Thyroid gland (tissue), 4 donors: ENCODE results near the gene ADCY9.

Source experiments
- POLR2A ChIP-seq, 2 donors: fragments of 450-650 bp; IDR thresholded peaks; one replicate each; pipeline ENCODE4 v1.6.1; 2017; ENCODE audit warnings: antibody characterized with exemption in 2 of 2, mild to moderate bottlenecking in 2 of 2, moderate library complexity in 1 of 2
- TF ChIP-seq, protein P1 (sequence below), 6 experiments: fragments of 200-600 bp in 3 of 6; fragments of 450-650 bp in 3 of 6; sonication (generic) in 3 of 6; IDR thresholded peaks; one replicate each; pipeline ENCODE4 v1.5.1; 2016 to 2019; ENCODE audit warnings: antibody characterized with exemption in 6 of 6, mild to moderate bottlenecking in 2 of 6, inconsistent platforms in 1 of 6, moderate library complexity in 1 of 6

DNA sequence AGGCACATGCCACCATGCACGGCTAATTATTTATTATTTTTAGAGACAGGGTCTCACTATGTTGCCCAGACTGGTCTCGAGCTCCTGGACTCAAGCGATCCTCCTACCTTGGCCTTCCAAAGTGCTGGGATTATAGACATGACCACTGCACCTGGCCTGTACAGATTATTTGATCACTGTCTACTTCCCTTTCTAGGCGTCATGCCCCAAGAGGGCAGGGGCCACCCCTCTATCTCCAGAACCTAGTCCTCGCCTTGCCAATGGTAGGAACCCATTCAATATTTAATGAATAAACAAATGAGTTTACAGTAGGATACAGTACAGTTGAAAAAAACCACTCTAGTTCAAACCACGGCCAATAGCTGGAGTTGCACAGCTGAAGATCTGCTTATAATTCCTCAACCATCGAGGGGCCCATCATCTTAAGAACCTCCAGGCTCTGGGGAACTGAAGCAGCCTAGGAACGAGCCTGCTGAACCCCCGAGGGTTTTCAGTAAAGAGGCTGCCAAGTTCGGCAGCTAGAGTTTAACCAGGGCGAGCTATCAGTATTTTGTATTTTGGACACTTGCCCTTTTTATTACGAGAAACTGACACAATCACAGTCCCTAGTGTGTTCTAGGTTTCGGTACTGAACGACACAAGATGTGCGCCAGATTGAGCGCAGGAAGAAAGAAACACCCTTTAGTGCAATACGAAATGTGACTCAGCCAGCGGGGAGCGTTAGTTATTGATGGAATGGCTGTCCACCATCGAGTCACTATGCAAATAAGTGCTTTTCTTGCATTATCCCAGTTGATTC, 14.6 kb downstream of the ADCY9 start:
- TF ChIP-seq, protein P1, sequence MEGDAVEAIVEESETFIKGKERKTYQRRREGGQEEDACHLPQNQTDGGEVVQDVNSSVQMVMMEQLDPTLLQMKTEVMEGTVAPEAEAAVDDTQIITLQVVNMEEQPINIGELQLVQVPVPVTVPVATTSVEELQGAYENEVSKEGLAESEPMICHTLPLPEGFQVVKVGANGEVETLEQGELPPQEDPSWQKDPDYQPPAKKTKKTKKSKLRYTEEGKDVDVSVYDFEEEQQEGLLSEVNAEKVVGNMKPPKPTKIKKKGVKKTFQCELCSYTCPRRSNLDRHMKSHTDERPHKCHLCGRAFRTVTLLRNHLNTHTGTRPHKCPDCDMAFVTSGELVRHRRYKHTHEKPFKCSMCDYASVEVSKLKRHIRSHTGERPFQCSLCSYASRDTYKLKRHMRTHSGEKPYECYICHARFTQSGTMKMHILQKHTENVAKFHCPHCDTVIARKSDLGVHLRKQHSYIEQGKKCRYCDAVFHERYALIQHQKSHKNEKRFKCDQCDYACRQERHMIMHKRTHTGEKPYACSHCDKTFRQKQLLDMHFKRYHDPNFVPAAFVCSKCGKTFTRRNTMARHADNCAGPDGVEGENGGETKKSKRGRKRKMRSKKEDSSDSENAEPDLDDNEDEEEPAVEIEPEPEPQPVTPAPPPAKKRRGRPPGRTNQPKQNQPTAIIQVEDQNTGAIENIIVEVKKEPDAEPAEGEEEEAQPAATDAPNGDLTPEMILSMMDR (IDR thresholded peaks at IDR 0.05): no peak
- TF ChIP-seq POLR2A (IDR thresholded peaks at IDR 0.05): no peak
